Ishikawa (cell line): ENCODE measurements around the gene RHCG.

Experiments
- CEBPB ChIP-seq: IDR thresholded peaks from 2 replicates; pipeline ENCODE4 v1.6.1; 2012
- CREB1 ChIP-seq: IDR thresholded peaks from 2 replicates; pipeline ENCODE4 v1.6.1; 2012; ENCODE audit warnings: low read depth
- EGR1 ChIP-seq: IDR thresholded peaks from 2 replicates; pipeline ENCODE4 v1.6.1; 2012
- EP300 ChIP-seq: IDR thresholded peaks from 2 replicates; pipeline ENCODE4 v1.6.1; 2012; ENCODE audit warnings: borderline replicate concordance
- FOXM1 ChIP-seq: IDR thresholded peaks from 2 replicates; pipeline ENCODE4 v1.6.1; 2012; ENCODE audit warnings: low read depth, borderline replicate concordance
- NFIC ChIP-seq: IDR thresholded peaks from 2 replicates; pipeline ENCODE4 v1.6.1; 2012
- RAD21 ChIP-seq: IDR thresholded peaks from 2 replicates; pipeline ENCODE4 v1.6.1; 2012; ENCODE audit warnings: low read depth
- TAF1 ChIP-seq: IDR thresholded peaks from 2 replicates; pipeline ENCODE4 v1.6.1; 2012; ENCODE audit warnings: low read depth, mild to moderate bottlenecking
- TCF12 ChIP-seq: IDR thresholded peaks from 2 replicates; pipeline ENCODE4 v1.6.1; 2012; ENCODE audit warnings: low read depth
- TEAD4 ChIP-seq: IDR thresholded peaks from 2 replicates; pipeline ENCODE4 v1.6.1; 2012
- YY1 ChIP-seq: IDR thresholded peaks from 2 replicates; pipeline ENCODE4 v1.6.1; 2012; ENCODE audit warnings: low read depth
- ZBTB7A ChIP-seq: IDR thresholded peaks from 2 replicates; pipeline ENCODE4 v1.6.1; 2012; ENCODE audit warnings: low read depth
- TF ChIP-seq, protein P1 (sequence below): IDR thresholded peaks from 2 replicates; pipeline ENCODE4 v1.6.1; 2012
- TF ChIP-seq, protein P2 (sequence below): IDR thresholded peaks from 2 replicates; pipeline ENCODE4 v1.6.1; 2012
- TF ChIP-seq, protein P3 (sequence below): IDR thresholded peaks from 2 replicates; pipeline ENCODE4 v1.6.1; 2012; ENCODE audit warnings: low read depth, mild to moderate bottlenecking

The RHCG gene

DNA sequence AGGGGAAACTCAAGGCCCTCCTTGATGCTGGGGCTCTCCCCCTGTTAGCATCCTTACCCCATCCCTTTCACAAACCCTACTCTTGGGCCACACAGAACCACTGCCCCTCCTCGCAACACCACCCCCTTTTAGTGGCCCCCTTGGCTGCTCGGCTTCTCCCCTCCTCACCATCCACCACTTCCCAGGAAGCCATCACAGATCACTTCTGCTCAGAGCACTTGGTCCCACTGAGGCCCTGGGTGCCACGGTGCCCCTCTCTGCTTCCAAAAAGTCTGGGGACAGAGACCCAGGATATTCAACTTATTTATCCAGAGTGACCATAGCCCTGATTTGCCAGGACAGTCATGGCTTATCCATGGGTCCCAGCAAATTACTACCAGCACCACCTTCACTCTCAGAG, 2.4 kb downstream of the RHCG start:
- TF ChIP-seq TAF1 (no peak), NFIC (no peak), CREB1 (no peak), FOXM1 (no peak), TCF12 (no peak), EP300 (no peak), EGR1 (no peak), CEBPB (no peak), TEAD4 (no peak), YY1 (no peak), RAD21 (no peak), ZBTB7A (no peak)
- TF ChIP-seq, protein P1, sequence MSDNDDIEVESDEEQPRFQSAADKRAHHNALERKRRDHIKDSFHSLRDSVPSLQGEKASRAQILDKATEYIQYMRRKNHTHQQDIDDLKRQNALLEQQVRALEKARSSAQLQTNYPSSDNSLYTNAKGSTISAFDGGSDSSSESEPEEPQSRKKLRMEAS: no peak
- TF ChIP-seq, protein P2, sequence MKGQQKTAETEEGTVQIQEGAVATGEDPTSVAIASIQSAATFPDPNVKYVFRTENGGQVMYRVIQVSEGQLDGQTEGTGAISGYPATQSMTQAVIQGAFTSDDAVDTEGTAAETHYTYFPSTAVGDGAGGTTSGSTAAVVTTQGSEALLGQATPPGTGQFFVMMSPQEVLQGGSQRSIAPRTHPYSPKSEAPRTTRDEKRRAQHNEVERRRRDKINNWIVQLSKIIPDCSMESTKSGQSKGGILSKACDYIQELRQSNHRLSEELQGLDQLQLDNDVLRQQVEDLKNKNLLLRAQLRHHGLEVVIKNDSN: no peak
- TF ChIP-seq, protein P3, sequence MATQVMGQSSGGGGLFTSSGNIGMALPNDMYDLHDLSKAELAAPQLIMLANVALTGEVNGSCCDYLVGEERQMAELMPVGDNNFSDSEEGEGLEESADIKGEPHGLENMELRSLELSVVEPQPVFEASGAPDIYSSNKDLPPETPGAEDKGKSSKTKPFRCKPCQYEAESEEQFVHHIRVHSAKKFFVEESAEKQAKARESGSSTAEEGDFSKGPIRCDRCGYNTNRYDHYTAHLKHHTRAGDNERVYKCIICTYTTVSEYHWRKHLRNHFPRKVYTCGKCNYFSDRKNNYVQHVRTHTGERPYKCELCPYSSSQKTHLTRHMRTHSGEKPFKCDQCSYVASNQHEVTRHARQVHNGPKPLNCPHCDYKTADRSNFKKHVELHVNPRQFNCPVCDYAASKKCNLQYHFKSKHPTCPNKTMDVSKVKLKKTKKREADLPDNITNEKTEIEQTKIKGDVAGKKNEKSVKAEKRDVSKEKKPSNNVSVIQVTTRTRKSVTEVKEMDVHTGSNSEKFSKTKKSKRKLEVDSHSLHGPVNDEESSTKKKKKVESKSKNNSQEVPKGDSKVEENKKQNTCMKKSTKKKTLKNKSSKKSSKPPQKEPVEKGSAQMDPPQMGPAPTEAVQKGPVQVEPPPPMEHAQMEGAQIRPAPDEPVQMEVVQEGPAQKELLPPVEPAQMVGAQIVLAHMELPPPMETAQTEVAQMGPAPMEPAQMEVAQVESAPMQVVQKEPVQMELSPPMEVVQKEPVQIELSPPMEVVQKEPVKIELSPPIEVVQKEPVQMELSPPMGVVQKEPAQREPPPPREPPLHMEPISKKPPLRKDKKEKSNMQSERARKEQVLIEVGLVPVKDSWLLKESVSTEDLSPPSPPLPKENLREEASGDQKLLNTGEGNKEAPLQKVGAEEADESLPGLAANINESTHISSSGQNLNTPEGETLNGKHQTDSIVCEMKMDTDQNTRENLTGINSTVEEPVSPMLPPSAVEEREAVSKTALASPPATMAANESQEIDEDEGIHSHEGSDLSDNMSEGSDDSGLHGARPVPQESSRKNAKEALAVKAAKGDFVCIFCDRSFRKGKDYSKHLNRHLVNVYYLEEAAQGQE: no peak

DNA sequence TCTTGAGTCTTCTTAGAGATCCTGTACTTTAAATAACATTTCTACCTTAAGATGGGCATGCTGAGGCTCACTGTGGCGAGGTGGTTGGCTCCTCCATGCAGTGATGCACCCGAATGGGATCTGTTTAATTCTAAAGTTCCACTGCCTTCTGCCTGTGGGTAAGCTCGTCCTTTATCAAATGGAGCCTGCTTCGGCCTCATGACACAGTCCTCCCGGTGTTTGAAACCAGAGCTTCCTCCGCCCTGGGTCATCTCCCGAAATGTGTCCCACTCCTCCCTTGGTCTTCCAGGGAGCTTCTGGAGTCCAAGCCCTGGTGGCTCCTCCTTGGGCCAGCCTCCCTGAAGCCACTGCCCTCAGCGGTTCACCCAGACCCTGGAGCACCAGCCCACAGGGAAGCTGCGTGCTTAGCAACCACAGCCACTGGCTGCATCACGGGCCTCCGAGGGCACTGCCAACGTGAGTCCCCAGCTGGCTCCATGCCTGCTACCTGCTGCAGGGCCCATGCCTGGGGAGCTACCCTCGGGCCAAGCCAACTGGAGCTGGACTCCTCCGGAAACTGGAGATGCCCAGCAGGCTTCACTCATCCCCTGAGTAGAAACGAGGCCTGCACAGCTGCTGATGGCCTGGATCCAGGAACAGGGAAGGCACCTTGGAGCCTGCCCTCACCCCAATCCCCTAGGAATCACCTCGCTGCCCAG, 3.3 kb downstream of the RHCG start:
- TF ChIP-seq RAD21 (no peak), EP300 (no peak), FOXM1 (no peak), ZBTB7A (no peak), TEAD4 (no peak), CREB1 (no peak), YY1 (no peak), TCF12 (no peak), TAF1 (no peak)
- TF ChIP-seq, protein P2: no peak
- TF ChIP-seq, protein P3: no peak
- TF ChIP-seq, protein P1: no peak

DNA sequence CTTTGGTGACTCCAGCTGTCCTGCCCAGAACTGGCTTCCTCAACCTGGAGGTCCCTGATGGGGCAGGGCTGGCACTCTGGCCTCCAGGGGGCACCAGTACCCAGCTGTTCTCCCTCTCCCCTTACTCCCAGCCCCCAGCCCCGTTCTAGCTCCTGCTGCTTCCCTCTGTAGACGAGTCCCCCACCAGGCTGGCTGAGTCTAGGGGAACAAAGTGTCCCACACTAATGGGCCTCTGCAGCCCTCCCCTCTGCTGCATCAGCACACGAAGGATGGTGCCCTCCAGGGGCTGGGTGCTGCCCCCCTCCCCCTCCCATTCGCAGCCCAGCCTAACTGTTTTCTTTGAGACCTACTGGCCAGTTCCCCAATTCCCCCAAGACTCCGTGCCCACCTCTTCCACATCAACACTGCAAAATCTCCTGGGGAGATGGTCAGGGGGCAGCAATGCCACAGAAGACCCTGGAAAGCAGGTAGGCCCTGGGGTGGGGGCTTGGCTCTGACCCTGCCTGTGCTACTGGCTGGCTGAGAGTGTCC, 4.2 kb downstream of the RHCG start:
- TF ChIP-seq TCF12: no peak
- peak; percentile 45 for TF ChIP-seq RAD21

DNA sequence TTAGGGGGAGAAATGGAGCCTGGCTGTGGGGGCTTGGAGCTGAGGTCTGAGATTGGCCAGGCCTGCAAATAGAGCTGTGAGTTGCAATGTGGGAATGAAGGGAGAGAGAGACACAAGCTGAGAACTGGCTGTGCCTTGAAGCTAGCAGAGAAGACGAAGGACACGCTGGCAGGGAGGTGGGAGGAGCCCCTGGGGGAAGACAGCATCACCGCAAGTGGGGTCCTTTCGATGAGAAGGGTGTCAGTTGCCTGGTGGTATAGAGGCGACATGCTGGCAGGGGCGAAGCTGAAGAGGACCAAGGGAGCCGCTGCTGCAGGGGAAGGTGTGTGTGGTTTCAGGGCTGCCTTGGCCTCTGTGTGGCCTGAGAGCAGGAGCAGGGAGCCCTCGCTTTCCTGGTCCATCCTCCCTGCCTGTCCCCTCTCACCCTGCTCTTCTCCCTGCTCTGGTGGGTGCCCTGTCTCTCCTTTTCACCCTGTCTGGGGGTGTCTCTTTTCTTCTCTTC, 5.5 kb downstream of the RHCG start:
- TF ChIP-seq, protein P3: no peak
- no peak for TF ChIP-seq ZBTB7A
- TF ChIP-seq EGR1: no peak
- no peak for TF ChIP-seq YY1
- TF ChIP-seq TEAD4: no peak
- no peak for TF ChIP-seq TCF12
- TF ChIP-seq, protein P2: no peak
- TF ChIP-seq CREB1: no peak
- TF ChIP-seq, protein P1: no peak
- TF ChIP-seq TAF1: no peak
- TF ChIP-seq FOXM1: no peak
- TF ChIP-seq RAD21: no peak
- no peak for TF ChIP-seq EP300
- no peak for TF ChIP-seq NFIC
- no peak for TF ChIP-seq CEBPB
